T-cell (primary cell): ENCODE data around the gene SPATA46. TPM values are rescaled to one million over a fixed set of nuclear protein-coding genes. Genes with fewer than 3 reads are reported as not detected.
"Not testable (repeated sequence)": the region's sequence is repeated elsewhere in the genome, so short reads cannot be mapped to it uniquely, and the experiment has no call there.

Experiments
- ATAC-seq, 4 experiments: fragments of 200-7000 bp in 3 of 4; fragments of 150-1000 bp in 1 of 4; cut with Tn5 transposase; replicated peaks in 1 of 4; 1 replicate in 3 of 4; 2 replicates in 1 of 4; pipeline ENCODE4 v1.10.0; 2021; ENCODE audit warnings: moderate library complexity in 3 of 4, mild to moderate bottlenecking in 2 of 4, moderate number of reproducible peaks in 1 of 4
- CTCF ChIA-PET, 2 donors: fragments of 300-600 bp; sonication (Branson Sonifier 250); formaldehyde crosslinking; loops; one replicate each; lab custom pipeline; 2022; ENCODE audit warnings: antibody characterized with exemption in 2 of 2; lab: Charles Lee
- POLR2A ChIA-PET, 2 donors: fragments of 300-600 bp; sonication (Branson Sonifier 250); formaldehyde crosslinking; loops; one replicate each; lab custom pipeline; 2022; ENCODE audit warnings: antibody characterized with exemption in 2 of 2; lab: Charles Lee
- DNase-seq, 35 experiments: peaks; one replicate each; pipeline versions ENCODE4 v3.0.0 to v3.0.0-alpha.2; 2013 to 2023
- H3K27ac ChIP-seq: one replicate; pipeline ENCODE4 v1.5.1; 2013; ENCODE audit warnings: low read length
- H3K27me3 ChIP-seq, 2 experiments: replicated peaks in 1 of 2; 1 replicate in 1 of 2; 2 replicates in 1 of 2; pipeline versions ENCODE4 v1.6.1 to v1.7.0; 2013; ENCODE audit warnings: low read length in 1 of 2, mixed read lengths in 1 of 2; ENCODE audit not compliant: control insufficient read depth in 2 of 2, insufficient read depth in 2 of 2; ENCODE audit errors: extremely low read depth in 1 of 2
- H3K36me3 ChIP-seq, 2 donors: 1 replicate in 1 of 2; 2 replicates in 1 of 2; pipeline versions ENCODE4 v1.6.1 to v1.7.0; 2013; ENCODE audit warnings: low read length in 1 of 2; ENCODE audit not compliant: control insufficient read depth in 2 of 2, insufficient read depth in 1 of 2; ENCODE audit errors: extremely low read depth in 1 of 2
- H3K4me1 ChIP-seq, 2 experiments: 1 replicate in 1 of 2; 2 replicates in 1 of 2; pipeline versions ENCODE4 v1.6.1 to v1.7.0; 2013; ENCODE audit warnings: low read length in 2 of 2, mixed read lengths in 1 of 2; ENCODE audit not compliant: insufficient read depth in 2 of 2, control insufficient read depth in 1 of 2; ENCODE audit errors: extremely low read depth in 1 of 2
- H3K4me3 ChIP-seq, 2 donors: 1 replicate in 1 of 2; 2 replicates in 1 of 2; pipeline versions ENCODE4 v1.5.1 to v1.7.0; 2013; ENCODE audit warnings: mild to moderate bottlenecking in 2 of 2, low read length in 1 of 2, moderate library complexity in 1 of 2; ENCODE audit not compliant: control insufficient read depth in 1 of 2; ENCODE audit errors: extremely low read depth in 1 of 2
- H3K9me3 ChIP-seq: 2 replicates; pipeline ENCODE4 v1.7.0; 2013
- H3K27ac Mint-ChIP-seq, 2 donors: one replicate each; pipeline ENCODE4 v1.8.0; 2020 to 2021; ENCODE audit warnings: mild to moderate bottlenecking in 2 of 2, mixed read lengths in 2 of 2
- H3K27me3 Mint-ChIP-seq, 2 donors: one replicate each; pipeline ENCODE4 v1.8.0; 2021 to 2022; ENCODE audit warnings: mixed read lengths in 2 of 2
- H3K36me3 Mint-ChIP-seq: one replicate; pipeline ENCODE4 v1.8.0; 2021; ENCODE audit warnings: mixed read lengths
- H3K4me1 Mint-ChIP-seq, 3 donors: one replicate each; pipeline ENCODE4 v1.8.0; 2020 to 2022; ENCODE audit warnings: mixed read lengths in 3 of 3, mild to moderate bottlenecking in 1 of 3
- H3K4me3 Mint-ChIP-seq, 3 donors: one replicate each; pipeline ENCODE4 v1.8.0; 2020 to 2022; ENCODE audit warnings: mild to moderate bottlenecking in 3 of 3, mixed read lengths in 3 of 3, moderate library complexity in 3 of 3
- H3K9me3 Mint-ChIP-seq, 3 donors: one replicate each; pipeline ENCODE4 v1.8.0; 2020 to 2022; ENCODE audit warnings: mixed read lengths in 3 of 3
- WGBS: methylation state at CpG from one replicate; pipeline ENCODE4 v1.1.5; 2013; ENCODE audit warnings: missing lambda C conversion rate; ENCODE audit not compliant: insufficient coverage; 5-methylcytosine and 5-hydroxymethylcytosine counted together
- total RNA-seq, 35 experiments: library from RNA in 6 of 35; stranded (reverse) in 6 of 35; fragments of 120-200 nt in 1 of 35; gene quantifications; one replicate each; pipeline versions ENCODE4 v1.2.1 to v1.2.4 and lab custom pipeline; 2013 to 2026

Gene SPATA46
- not detected for total RNA-seq
- not detected for total RNA-seq (2013)
- total RNA-seq (lab: John Stamatoyannopoulos, UW) = 0 reads per million in 29 experiments

- no peak within 1 kb of the TSS for H3K4me3 Mint-ChIP-seq
Observed at GRCh38 chr1:162376691-162377090, at the start of gene SPATA46. SPATA46 (minus strand) TSS chr1:162376854; CDS start chr1:162376790, 64 bp downstream.

GRCh38 chr1:162422662-162423375 is 46.2 kb upstream of the SPATA46 start:
- Mint-ChIP-seq H3K9me3 (no peaks in the 10 kb centered on the region), H3K4me1 (no peaks in the 10 kb centered on the region), H3K27ac (no peak overlapping the region), H3K27me3 (peaks cover 24 to 40% of the 10 kb centered on the region in 2 donors), H3K4me3 (no peak overlapping the region), H3K36me3 (no peaks in the 10 kb centered on the region)
- ChIA-PET POLR2A (interaction anchor here in 1 of 2 donors (0.6 kb wide), 1 partner anchor 15 kb away, joined by 3 read pairs; no protein-coding TSS in a partner anchor), CTCF (no interaction called here)
- WGBS = 91% methylated on average over 8 of the region's 10 CpGs
- Histone ChIP-seq H3K4me1 (no peaks in the 10 kb centered on the region), H3K4me3 (no peak overlapping the region), H3K9me3 (no peaks in the 10 kb centered on the region), H3K36me3 (no peaks in the 10 kb centered on the region), H3K27me3 (peaks cover 0 to 13% of the 10 kb centered on the region in 2 experiments), H3K27ac (no peak overlapping the region)
- DNase-seq = no peak
- no peak for ATAC-seq

More at GRCh38 chr1:162376691-162377090, at the start of gene SPATA46:
- no peak within 1 kb of the TSS for H3K27ac Mint-ChIP-seq
- H3K4me1 ChIP-seq = no peaks in the 10 kb centered on the region
- ATAC-seq = no peak
- no peak within 1 kb of the TSS for H3K27ac ChIP-seq
- no peaks in the 10 kb centered on the region for H3K36me3 ChIP-seq
- no peaks in the 10 kb centered on the region for H3K27me3 ChIP-seq
- H3K36me3 Mint-ChIP-seq = no peaks in the 10 kb centered on the region
- no peak within 1 kb of the TSS for H3K4me3 ChIP-seq
- ChIA-PET POLR2A (interaction anchor here in 1 of 2 donors (0.7 kb wide), 1 partner anchor 11 kb away, joined by 3 read pairs; no protein-coding TSS in a partner anchor), CTCF (no interaction called here)
- no peaks in the 10 kb centered on the region for H3K9me3 ChIP-seq
- no peaks in the 10 kb centered on the region for H3K4me1 Mint-ChIP-seq
- no peak for DNase-seq
- no peaks in the 10 kb centered on the region for H3K9me3 Mint-ChIP-seq
- no peaks in the 10 kb centered on the region for H3K27me3 Mint-ChIP-seq
- WGBS = 89% methylated on average over 3 of the region's 5 CpGs

DNA sequence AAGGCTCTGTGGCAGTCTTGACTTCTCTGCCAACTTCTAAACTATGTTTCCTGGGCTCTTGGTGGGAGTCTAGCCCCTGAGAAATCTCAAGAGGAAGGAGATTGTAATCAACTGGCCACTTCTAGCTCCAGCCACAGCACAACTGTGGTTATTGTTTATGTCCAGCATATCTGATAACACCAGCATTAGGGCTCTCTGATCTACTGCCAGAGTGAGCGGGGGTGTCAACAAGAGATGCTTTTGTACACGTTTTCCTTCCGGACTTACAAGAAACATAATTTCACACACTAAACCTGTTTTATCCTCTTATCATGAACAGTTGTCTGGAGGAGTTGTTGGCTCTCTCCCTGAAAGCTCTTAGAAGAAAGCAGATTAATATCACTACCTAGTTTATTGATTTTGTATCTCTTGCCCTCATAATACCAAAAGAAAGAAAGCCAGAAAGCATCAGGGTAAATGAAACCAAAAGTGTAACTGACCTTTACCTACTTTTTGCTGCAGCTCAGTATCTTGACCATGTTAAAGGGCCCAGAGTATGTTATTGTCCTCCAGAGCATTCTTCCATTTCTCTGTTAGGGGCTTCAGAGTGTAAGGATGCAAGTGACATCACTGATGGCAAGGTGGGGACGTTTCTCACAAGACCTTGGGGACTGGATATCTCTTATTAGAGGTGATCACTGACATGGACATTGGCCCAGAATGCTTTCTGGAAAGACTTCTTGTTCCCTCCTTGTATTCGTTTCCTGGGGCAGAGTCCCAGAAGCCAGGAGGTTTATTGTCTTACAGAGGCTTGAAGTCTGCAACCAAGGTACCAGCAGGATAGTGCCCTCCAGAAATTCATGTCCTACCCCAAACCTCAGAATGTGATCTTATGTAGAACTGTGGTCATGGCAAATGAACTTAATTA is 44.9 kb upstream of the SPATA46 start:
- Mint-ChIP-seq H3K4me1 (no peaks in the 10 kb centered on the region), H3K27ac (no peak overlapping the region), H3K9me3 (no peaks in the 10 kb centered on the region), H3K4me3 (no peak overlapping the region), H3K36me3 (no peaks in the 10 kb centered on the region), H3K27me3 (peaks cover 30 to 48% of the 10 kb centered on the region in 2 donors)
- Histone ChIP-seq H3K9me3 (no peaks in the 10 kb centered on the region), H3K4me3 (no peak overlapping the region), H3K4me1 (no peaks in the 10 kb centered on the region), H3K36me3 (no peaks in the 10 kb centered on the region), H3K27ac (no peak overlapping the region), H3K27me3 (peaks cover 0 to 17% of the 10 kb centered on the region in 2 experiments)
- WGBS = no CpG with 5 or more reads among the region's 5 CpGs
- ChIA-PET POLR2A (no interaction called here), CTCF (no interaction called here)
- ATAC-seq (no peak), DNase-seq (no peak)

DNA sequence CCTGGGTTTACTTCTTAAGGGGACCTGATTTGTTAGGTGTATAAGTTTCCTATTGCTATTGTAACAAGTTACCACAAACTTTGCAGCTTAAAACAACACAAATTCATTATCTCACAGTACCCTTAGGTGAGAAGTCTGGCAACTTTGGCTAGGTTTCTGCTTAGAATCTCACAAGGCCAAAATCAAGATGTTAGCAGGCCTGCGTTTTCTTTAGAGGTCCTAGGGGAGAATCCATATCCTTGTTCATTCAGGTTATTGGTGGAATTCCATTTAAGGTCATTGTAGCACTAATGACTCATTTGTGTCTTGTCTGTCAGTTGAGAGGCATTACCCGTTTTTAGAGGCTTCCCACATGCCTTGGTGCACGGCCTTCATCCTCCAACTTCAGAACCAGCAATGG is 43.5 kb upstream of the SPATA46 start:
- Histone ChIP-seq H3K9me3 (no peaks in the 10 kb centered on the region), H3K27ac (no peak overlapping the region), H3K4me1 (no peaks in the 10 kb centered on the region), H3K27me3 (peaks cover 0 to 17% of the 10 kb centered on the region in 2 experiments), H3K36me3 (no peaks in the 10 kb centered on the region), H3K4me3 (no peak overlapping the region)
- Mint-ChIP-seq H3K9me3 (no peaks in the 10 kb centered on the region), H3K36me3 (no peaks in the 10 kb centered on the region), H3K27ac (no peak overlapping the region), H3K4me1 (no peaks in the 10 kb centered on the region), H3K27me3 (peaks cover 34 to 48% of the 10 kb centered on the region in 2 donors), H3K4me3 (no peak overlapping the region)
- POLR2A ChIA-PET = no interaction called here
- CTCF ChIA-PET = no interaction called here
- DNase-seq (no peak), ATAC-seq (no peak)
- WGBS = 50% methylated on average over 1 of the region's 3 CpGs

- H3K36me3 ChIP-seq, H3K36me3 Mint-ChIP-seq, H3K4me3 ChIP-seq, H3K27ac Mint-ChIP-seq, H3K4me3 Mint-ChIP-seq, H3K27ac ChIP-seq, H3K4me1 Mint-ChIP-seq, POLR2A ChIA-PET, CTCF ChIA-PET, DNase-seq, H3K4me1 ChIP-seq, ATAC-seq, H3K9me3 ChIP-seq, H3K9me3 Mint-ChIP-seq: not testable (repeated sequence)
- peaks cover 35 to 48% of the 10 kb centered on the region in 2 donors for H3K27me3 Mint-ChIP-seq
- 61% methylated on average over 4 of the region's 9 CpGs for WGBS
- H3K27me3 ChIP-seq = peaks cover 0 to 17% of the 10 kb centered on the region in 2 experiments
Observed at GRCh38 chr1:162419450-162419931, 42.8 kb upstream of the SPATA46 start.

- H3K4me3 ChIP-seq, H3K4me1 Mint-ChIP-seq, H3K36me3 Mint-ChIP-seq, H3K27ac ChIP-seq, POLR2A ChIA-PET, H3K9me3 Mint-ChIP-seq, H3K4me3 Mint-ChIP-seq, ATAC-seq, H3K4me1 ChIP-seq, H3K27ac Mint-ChIP-seq, H3K9me3 ChIP-seq, CTCF ChIA-PET, DNase-seq, H3K36me3 ChIP-seq: not testable (repeated sequence)
- WGBS = 82% methylated on average over 2 of the region's 7 CpGs
- peaks cover 31 to 43% of the 10 kb centered on the region in 2 donors for H3K27me3 Mint-ChIP-seq
- peaks cover 0 to 21% of the 10 kb centered on the region in 2 experiments for H3K27me3 ChIP-seq
Observed at GRCh38 chr1:162418584-162418983, 41.9 kb upstream of the SPATA46 start.
